AG09309 (cell line): ENCODE measurements around the gene RSPRY1.

ENCODE experiments used
- DNase-seq: peaks from one replicate; pipeline ENCODE4 v3.0.0-alpha.2; 2010; ENCODE audit warnings: low read depth
- H3K4me3 ChIP-seq: 2 replicates; pipeline ENCODE4 v1.5.1; 2011; ENCODE audit warnings: mild to moderate bottlenecking, low read depth, low read length, moderate library complexity; ENCODE audit not compliant: control insufficient read depth
- CTCF ChIP-seq: IDR thresholded peaks from 2 replicates; pipeline ENCODE4 v1.5.1; 2011; ENCODE audit warnings: mild to moderate bottlenecking, low read depth, low read length, inconsistent platforms; ENCODE audit not compliant: insufficient read depth, control insufficient read depth; ENCODE audit errors: missing control alignments

RSPRY1 gene

GRCh38 chr16:57203451-57203850, 17.3 kb downstream of the RSPRY1 start:
- TF ChIP-seq CTCF = no peak
- DNase-seq = no peak
- H3K4me3 ChIP-seq = no peak overlapping the region

GRCh38 chr16:57204675-57205074, 18.5 kb downstream of the RSPRY1 start:
- no peak for DNase-seq
- TF ChIP-seq CTCF = no peak
- no peak overlapping the region for H3K4me3 ChIP-seq

- no peak overlapping the region for H3K4me3 ChIP-seq
- TF ChIP-seq CTCF = no peak
- DNase-seq = no peak
Measured at GRCh38 chr16:57208926-57209325, 22.8 kb downstream of the RSPRY1 start.

GRCh38 chr16:57209780-57210179, 23.7 kb downstream of the RSPRY1 start:
- no peak for TF ChIP-seq CTCF
- no peak for DNase-seq

GRCh38 chr16:57213462-57213861, 27.3 kb downstream of the RSPRY1 start:
- no peak overlapping the region for H3K4me3 ChIP-seq
- TF ChIP-seq CTCF = no peak
- DNase-seq = no peak

More at GRCh38 chr16:57209780-57210179, 23.7 kb downstream of the RSPRY1 start:
- H3K4me3 ChIP-seq = no peak overlapping the region

GRCh38 chr16:57216968-57217367, 30.8 kb downstream of the RSPRY1 start:
- no peak for DNase-seq
- no peak for TF ChIP-seq CTCF
- no peak overlapping the region for H3K4me3 ChIP-seq

- no peak for TF ChIP-seq CTCF
- no peak for DNase-seq
- no peak overlapping the region for H3K4me3 ChIP-seq
Measured at GRCh38 chr16:57223057-57223456, 36.9 kb downstream of the RSPRY1 start.
